ENCODE data around the gene PFKFB4.

DNA sequence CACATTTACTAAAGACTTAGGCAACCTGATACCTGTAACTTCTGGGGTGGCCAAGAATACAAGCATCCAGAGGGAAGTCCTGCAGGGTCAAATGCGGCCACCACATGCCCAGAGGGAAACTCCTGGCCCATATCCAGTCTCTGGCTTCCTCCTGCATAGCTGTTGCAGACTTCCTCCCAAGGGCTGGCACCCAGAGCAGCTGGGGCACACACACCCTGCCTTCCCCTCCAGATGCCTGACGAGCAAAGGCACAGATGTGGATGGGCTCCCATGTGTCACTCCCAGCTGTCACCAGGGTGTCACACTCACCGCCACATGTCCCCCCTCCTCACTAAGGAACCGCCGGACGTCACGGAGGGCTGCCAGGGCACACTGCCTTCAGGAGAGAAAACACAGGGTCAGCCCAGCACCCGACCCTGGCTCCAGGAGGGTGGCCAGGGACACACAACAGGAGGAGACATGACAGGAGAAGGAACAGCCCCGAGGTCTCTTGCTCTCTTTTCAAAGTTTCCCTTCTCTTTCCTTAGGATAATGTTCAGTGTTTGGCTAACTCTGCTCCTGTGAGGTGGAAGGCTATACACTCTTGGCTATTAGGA, 13.2 kb downstream of the PFKFB4 start:
- TF ChIP-seq POLR2A (IDR thresholded peaks at IDR 0.05; ENCODE audit: low read length) (no peak), GATA1 (IDR thresholded peaks at IDR 0.05; ENCODE audit: low read depth, low read length) (no peak)
